Cardiac fibroblast (primary cell): ENCODE results near the gene TLX2.
A peak's percentile ranks its signal among the peaks of the same experiment; 100 is the strongest.
"Not testable (repeated sequence)": the region's sequence is repeated elsewhere in the genome, so short reads cannot be mapped to it uniquely, and the experiment has no call there.

ENCODE experiments used
- DNase-seq, 2 donors: peaks; one replicate each; pipeline versions ENCODE4 v3.0.0 to v3.0.0-alpha.2; 2010; ENCODE audit warnings: low read depth in 2 of 2
- H3K4me3 ChIP-seq, 2 donors: replicated peaks in 1 of 2; 1 replicate in 1 of 2; 2 replicates in 1 of 2; pipeline ENCODE4 v1.5.1; 2011; ENCODE audit warnings: low read depth in 2 of 2, low read length in 2 of 2, mild to moderate bottlenecking in 2 of 2, moderate library complexity in 1 of 2
- TF ChIP-seq, protein P1 (sequence below): IDR thresholded peaks from one replicate; pipeline ENCODE4 v1.5.1; 2011; ENCODE audit warnings: low read depth, mild to moderate bottlenecking, low read length, inconsistent platforms

Gene TLX2

GRCh38 chr2:74481431-74481830, 32.8 kb upstream of the TLX2 start:
- H3K4me3 ChIP-seq: peak overlapping the region; percentile 65 to 91
- DNase-seq: no peak
- TF ChIP-seq, protein P1, sequence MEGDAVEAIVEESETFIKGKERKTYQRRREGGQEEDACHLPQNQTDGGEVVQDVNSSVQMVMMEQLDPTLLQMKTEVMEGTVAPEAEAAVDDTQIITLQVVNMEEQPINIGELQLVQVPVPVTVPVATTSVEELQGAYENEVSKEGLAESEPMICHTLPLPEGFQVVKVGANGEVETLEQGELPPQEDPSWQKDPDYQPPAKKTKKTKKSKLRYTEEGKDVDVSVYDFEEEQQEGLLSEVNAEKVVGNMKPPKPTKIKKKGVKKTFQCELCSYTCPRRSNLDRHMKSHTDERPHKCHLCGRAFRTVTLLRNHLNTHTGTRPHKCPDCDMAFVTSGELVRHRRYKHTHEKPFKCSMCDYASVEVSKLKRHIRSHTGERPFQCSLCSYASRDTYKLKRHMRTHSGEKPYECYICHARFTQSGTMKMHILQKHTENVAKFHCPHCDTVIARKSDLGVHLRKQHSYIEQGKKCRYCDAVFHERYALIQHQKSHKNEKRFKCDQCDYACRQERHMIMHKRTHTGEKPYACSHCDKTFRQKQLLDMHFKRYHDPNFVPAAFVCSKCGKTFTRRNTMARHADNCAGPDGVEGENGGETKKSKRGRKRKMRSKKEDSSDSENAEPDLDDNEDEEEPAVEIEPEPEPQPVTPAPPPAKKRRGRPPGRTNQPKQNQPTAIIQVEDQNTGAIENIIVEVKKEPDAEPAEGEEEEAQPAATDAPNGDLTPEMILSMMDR: no peak

DNA sequence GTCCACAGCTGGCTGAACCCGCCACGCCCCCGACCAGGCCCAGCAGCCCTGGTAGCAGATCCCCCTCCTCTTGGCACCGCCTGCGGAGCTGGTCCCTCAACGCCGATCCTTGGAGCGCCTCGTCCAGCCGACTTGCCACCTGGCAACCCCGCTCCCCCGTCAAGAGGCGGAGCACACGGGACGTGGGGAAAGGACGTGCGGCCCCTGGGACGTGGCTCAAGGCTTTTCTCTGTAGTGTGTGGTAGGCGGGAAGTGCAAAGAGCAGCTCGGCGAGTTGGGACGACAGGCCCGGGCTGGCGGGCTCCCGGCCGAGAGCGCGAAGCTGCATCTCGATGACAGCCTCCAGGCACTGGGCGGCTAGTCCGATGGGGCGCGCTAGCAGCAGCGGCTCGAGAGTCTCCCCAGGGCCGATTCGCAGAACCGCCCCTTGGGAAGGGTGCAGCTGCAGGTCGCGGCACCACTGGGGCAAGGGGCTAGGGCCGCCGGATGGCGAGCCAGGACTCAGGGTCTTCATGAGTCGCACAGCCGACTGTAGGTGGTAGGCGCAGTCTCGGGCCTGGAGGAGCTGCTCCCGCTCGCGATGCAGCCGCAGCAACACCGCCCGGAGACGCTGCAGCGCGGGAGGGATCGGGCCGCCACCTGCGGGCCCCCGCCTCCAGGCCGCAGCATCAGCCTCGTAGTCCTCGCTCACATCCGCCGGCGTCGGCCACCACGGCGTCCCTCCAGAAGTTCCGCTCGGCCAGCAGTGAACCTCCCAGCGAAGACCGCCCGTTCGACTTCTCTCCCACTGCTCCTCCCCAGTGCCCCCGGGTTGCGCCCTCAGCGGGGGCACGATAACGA, 32.1 kb upstream of the TLX2 start:
- peak; percentile 19 for DNase-seq
- H3K4me3 ChIP-seq: peak overlapping the region; percentile 65 to 91
- TF ChIP-seq, protein P1: no peak

DNA sequence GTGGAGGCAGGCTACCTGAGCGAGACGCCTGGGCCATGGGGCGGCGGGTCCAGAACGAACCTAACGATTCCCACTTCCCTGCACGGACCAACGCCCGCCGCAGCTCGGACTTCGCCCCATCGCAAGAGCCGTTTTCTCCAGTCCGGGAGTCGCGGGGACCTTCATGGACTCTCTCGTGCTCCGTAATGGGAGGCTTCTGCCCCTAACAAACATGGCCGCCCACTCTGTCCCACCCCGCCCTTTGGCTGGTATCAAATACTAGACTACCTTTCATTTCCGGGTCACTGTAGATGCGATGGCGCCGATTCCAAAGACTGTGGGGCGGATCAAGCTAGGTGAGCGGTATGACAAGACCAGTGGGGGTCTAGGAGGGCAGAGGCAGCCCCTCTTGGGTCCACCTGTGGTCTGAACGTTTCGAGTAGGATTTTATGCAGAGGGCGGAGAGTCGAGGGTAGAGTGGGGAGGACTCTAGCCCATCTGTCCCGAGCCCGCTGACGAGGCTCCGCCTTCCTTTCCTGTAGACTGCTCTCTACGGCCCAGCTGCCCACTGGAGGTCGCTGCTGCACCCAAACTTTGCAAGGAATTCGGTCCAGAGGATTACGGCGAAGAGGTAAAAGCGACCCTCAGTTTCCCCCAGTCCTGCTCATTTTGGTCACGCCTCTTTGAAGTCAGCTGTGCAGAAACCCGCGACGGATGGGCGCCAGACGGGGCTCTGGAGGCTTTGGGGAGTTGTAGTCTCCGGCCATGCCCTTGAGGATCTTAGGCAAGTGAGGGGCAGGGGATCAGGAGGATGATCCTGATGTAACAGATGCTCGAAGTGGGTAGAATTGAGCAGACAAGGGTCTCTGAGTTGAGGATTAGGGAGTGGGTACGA, 31.2 kb upstream of the TLX2 start, which contains the start of the genes CCDC142 and TTC31:
CCDC142 (minus strand) TSS at position 198 of the 874 bp plus-strand sequence; CDS start at position 37, 161 bp downstream.
TTC31 (plus strand) TSS at position 281 of the 874 bp plus-strand sequence; CDS start at position 296, 15 bp downstream.
- peak; percentile 96 to 97 for DNase-seq
- H3K4me3 ChIP-seq: peak within 1 kb of the TSS; percentile 65 to 91
- TF ChIP-seq, protein P1: peak; percentile 89

GRCh38 chr2:74483675-74484164, 30.5 kb upstream of the TLX2 start:
- H3K4me3 ChIP-seq: peak overlapping the region; percentile 65 to 91
- DNase-seq: not testable (repeated sequence)

DNA sequence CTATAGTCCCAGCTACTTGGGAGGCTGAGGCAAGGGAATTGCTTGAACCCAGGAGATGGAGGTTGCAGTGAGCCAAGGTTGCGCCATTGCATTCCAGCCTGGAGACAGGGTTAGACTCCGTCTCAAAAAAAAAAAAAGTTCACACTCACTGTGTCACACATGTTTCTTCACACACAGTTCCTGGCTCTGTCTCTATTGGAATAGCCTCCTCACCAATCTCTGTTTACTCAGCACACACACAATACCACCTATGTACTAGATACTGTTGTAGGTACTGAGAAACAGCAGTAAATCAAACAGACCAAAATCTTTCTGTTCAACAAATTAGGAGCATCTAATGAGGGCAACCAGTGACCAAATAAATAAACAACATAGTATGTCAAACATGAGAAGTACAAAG, 28.1 kb upstream of the TLX2 start:
- TF ChIP-seq, protein P1: no peak
- no peak overlapping the region for H3K4me3 ChIP-seq
- no peak for DNase-seq

DNA sequence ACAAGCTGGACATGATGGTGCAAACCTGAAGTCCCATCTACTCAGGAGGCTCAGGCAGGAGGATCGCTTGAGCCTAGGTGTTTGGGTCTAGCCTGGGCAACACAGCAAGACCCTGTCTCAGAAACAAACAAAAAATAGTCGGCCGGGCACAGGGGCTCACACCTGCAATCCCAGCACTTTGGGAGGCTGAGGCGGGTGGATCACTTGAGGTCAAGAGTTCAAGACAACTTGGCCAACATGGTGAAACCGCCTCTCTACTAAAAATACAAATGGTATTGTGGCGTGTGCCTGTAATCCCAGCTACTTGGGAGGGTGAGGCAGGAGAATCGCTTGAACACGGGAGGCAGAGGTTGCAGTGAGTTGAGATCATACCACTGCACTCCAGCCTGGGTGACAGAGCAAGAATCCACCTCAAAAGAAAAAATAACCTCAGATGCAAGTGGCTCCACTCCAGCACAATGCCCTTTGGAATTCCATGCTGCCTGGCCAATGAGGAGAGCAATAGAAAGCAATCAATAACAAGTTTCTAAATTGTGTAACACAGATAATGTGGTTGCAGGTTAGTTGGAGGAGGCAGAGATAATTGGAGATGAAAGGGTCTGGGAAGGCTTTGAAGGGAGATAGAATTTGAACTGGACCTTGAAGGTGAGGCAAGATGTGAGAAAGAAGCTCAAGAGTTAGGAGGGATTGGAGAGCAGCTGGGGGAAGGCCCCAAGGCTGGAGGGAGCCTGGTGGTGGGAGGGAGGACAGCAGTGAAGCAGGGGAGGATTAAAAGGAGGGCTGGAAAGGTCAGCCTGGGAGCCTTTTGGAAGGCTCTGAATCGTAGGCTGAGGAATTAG, 25.4 kb upstream of the TLX2 start:
- H3K4me3 ChIP-seq: no peak overlapping the region
- DNase-seq: no peak

More for the DNA sequence above, 25.4 kb upstream of the TLX2 start:
- TF ChIP-seq, protein P1: no peak
